ENCODE results near the gene TTLL10. TPM values are rescaled to one million over a fixed set of nuclear protein-coding genes. Genes with fewer than 3 reads are reported as not detected.

TTLL10 gene
- total RNA-seq, 1 donor, result not detected

- DNase-seq (ENCODE audit: low read depth), result no peak
- H3K4me3 ChIP-seq (ENCODE audit: low read depth, low read length), result no peak overlapping the region
- TF ChIP-seq CTCF (IDR thresholded peaks at IDR 0.05; ENCODE audit: insufficient read depth, low read depth, low read length), result no peak
Measured at GRCh38 chr1:1134300-1134970, 39.2 kb upstream of the TTLL10 start.

- TF ChIP-seq CTCF (IDR thresholded peaks at IDR 0.05; ENCODE audit: insufficient read depth, low read depth, low read length), result no peak
- H3K4me3 ChIP-seq (ENCODE audit: low read depth, low read length), result no peak overlapping the region
- no peak for DNase-seq (ENCODE audit: low read depth)
Measured at GRCh38 chr1:1135339-1136136, 38.1 kb upstream of the TTLL10 start.

GRCh38 chr1:1136547-1137230 lies 37.0 kb upstream of the TTLL10 start:
- H3K4me3 ChIP-seq (ENCODE audit: low read depth, low read length), result no peak overlapping the region
- DNase-seq (ENCODE audit: low read depth), result no peak
- TF ChIP-seq CTCF (IDR thresholded peaks at IDR 0.05; ENCODE audit: insufficient read depth, low read depth, low read length), result no peak

- DNase-seq (ENCODE audit: low read depth), result no peak
- no peak for TF ChIP-seq CTCF (IDR thresholded peaks at IDR 0.05; ENCODE audit: insufficient read depth, low read depth, low read length)
- no peak overlapping the region for H3K4me3 ChIP-seq (ENCODE audit: low read depth, low read length)
Measured at GRCh38 chr1:1137256-1138045, 36.2 kb upstream of the TTLL10 start.

- TF ChIP-seq CTCF (IDR thresholded peaks at IDR 0.05; ENCODE audit: insufficient read depth, low read depth, low read length), result no peak
- no peak for DNase-seq (ENCODE audit: low read depth)
- no peak overlapping the region for H3K4me3 ChIP-seq (ENCODE audit: low read depth, low read length)
Measured at GRCh38 chr1:1140673-1141072, 33.0 kb upstream of the TTLL10 start.

- no peak overlapping the region for H3K4me3 ChIP-seq (ENCODE audit: low read depth, low read length)
- no peak for TF ChIP-seq CTCF (IDR thresholded peaks at IDR 0.05; ENCODE audit: insufficient read depth, low read depth, low read length)
- no peak for DNase-seq (ENCODE audit: low read depth)
Measured at GRCh38 chr1:1141244-1141910, 32.3 kb upstream of the TTLL10 start.

Data from fibroblast of villous mesenchyme (primary cell).